DMS153 treated with DMSO at 0.1 percent for 48 hours (cell line): Measurements from ENCODE around the gene SCIN.
"Not testable (repeated sequence)": the region's sequence is repeated elsewhere in the genome, so short reads cannot be mapped to it uniquely, and the experiment has no call there.

Source experiments
- DNase-seq: peaks from one replicate; lab custom pipeline; 2025; ENCODE audit not compliant: unreplicated experiment; lab: John Stamatoyannopoulos, UW

Gene SCIN

DNA sequence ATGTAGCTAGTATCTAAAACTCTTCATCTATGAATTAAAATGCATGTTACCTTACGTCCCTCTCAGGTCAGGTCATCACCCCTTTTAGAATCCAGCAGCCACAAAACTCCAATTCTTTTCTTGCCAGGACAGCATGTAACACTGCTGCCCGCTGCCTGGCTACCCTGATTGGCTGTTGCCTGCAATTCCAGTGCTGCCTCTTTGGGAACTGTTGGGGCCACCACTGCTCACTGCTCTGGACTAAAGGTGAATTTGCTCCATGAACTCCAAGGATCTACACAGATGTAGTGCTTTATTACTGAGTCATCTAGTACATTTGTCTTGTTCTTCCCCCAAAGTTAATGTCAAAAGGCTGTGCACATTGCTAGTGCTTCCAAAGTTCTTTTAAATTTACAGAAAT lies 40.4 kb downstream of the SCIN start:
- DNase-seq: no peak

DNA sequence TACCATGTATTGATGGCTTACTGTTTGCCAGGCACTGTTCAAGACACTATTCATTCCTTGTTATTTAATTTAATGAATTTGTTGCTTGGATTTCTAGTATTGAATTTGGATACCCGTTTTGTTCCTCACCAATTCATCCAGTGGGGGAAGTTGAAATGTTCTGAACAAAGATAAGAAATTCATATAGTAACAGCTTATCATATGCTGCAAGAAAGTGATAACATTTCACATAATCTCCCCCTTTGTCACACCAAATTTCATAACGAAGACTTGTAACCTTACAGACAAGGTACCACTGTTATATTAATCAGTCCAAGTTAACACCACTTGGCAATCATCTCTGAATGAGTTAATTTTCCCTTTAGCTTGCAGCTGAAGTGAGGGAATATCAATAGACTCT lies 42.1 kb downstream of the SCIN start:
- no peak for DNase-seq

DNA sequence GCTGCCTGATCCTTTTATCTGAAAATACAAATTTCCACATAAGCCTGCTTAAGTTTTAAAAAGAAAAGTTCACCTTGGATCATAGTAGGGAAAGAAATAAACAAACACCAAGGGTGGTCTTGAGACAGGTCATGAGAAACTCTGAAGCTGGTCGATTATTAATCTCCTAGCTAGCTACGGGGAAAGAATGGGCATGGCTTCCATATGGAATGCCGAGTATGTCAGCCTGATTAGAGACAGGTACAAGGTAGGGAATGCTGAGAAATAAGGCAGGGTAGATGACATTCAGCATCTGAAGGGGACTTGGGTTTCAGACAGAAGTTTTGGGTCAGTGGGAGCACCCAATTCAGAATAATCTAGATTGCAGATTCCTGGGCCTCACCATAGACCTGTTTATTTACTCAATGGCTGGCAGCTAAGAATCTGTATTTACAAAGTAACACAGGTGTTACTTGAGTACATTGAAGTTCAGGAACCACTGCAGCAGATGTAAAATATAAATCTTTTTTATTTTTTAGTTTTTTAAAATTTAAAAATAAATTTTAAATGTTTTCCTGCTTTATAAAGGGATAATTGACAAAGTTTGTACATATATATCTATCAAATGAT lies 49.0 kb downstream of the SCIN start:
- DNase-seq: no peak

DNA sequence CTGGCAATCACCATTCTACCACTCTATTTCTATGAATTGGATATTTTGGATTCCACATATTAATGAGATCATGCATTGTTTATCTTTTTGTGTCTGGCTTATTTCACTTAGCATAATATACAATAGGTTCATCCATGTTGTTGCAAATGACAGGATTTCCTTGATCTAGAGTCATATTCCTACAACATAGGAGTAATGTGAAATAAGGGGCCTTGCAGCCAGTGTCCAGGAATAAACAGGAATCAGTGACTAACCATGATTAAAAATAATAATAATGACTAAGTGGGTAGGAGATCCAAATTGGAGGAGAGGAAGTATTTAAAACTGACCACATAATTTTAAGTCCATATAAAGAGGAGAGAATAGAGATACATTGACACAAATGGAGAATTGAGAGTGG lies 49.9 kb downstream of the SCIN start:
- DNase-seq: no peak

DNA sequence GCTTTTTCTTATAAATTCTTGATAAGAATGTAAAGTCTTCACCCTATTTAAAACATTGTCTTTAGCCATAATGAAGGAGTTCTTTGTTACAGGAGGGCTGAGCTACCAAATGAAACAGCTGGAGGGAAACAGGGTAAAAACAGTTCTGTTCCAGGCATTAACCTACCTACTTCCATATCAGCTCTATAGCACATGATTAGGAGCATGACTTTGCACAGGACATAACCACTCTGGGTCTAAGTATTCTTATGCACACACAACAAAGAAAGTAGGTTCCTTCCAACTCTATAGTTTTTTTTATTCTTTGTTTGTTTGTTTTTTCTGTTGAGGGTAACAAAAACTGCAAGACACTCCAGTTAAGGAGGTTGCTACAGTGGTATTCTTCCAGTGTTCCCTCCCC lies 52.7 kb downstream of the SCIN start:
- DNase-seq: no peak

DNA sequence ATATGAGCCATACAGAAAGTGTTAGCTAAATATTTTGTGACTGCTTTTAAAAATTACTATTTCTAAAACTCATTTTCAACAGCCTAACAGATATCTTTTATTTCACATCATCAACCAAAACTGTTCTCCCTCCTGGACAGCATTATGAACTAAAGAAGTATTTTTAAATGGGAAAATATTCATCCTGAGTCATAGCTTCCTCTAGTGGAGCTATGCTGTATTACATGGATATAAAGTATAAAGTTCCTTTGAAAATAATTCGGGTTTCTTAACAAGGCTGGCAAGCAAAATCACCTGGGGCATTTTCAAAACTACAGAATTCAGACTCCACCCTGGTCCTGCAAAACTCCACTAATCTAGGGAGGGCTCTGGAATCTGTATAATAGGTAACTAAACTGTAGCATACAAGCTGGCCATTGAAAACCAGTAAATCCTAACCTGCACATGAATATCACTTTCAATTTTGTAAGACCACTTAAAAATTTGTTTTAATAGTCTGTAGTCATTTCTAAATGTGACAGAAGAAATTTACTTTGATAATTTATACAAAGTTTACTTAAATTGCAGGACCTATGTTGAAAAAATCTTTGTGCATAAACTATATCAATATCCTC lies 53.5 kb downstream of the SCIN start:
- peak; percentile 72 for DNase-seq

DNA sequence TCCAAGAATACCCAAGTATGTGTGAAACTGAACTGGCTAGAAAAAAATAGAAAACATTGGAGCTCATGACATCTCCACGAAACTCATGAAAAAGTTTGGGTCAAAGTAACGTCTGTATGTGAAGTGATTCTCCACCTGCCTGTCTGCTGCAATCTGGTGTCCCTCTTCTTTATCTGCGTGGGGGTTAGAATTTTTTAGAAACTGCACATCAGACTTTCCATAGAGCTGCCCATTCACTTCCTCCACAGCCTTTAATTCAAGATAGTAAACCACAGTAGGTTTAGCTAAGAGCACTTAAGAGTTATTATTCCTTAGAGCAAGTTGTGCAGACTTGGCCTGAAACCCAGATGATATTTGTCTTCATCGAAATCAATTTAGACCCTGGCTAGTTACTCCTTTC lies 55.3 kb downstream of the SCIN start:
- no peak for DNase-seq

DNA sequence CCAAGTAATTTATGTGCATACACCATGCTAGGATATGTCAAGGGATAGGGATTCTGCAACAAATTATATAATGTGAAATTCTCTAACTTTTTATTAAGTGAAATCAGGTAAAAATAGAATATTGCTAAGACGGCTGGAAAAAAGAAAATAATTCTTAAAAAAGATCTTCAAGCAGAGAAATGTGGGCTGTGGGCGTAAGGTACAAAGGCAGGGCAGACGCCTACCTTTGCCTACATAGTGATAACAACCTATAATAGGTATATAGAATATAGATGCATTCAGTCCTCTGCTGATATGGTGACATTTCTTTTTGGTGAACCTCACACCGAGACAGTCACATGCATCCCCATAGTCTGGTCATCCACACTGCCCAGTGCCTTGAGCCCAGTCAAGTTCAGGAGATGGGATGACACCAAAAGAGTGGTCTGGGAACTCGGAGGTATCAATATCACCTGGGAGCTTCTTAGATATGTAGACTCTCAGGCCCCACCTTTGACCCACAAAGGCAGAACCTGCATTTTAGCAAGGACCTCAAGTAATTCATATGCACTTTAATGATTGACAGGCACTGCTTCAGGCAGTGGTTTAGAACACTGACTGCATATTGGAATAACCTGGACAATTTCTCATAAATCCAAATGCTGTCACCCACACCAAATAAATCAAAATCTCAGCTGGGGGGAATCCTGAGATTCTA lies 59.4 kb downstream of the SCIN start:
- DNase-seq: no peak

DNA sequence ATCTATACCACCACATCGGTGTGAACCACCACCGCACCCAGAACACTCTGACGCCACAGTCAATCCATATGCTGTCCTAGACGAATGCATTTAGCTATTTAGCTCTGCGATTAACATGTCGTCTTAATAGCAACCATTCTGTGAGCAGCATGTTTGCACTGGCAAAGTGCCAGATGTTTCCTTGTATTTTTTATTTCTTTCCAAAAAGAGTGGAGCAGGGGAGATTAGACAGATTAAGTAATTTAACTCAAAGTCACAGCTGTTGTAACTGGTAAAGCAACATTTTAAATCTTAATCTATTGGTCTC lies 59.9 kb downstream of the SCIN start:
- peak; percentile 19 for DNase-seq

DNA sequence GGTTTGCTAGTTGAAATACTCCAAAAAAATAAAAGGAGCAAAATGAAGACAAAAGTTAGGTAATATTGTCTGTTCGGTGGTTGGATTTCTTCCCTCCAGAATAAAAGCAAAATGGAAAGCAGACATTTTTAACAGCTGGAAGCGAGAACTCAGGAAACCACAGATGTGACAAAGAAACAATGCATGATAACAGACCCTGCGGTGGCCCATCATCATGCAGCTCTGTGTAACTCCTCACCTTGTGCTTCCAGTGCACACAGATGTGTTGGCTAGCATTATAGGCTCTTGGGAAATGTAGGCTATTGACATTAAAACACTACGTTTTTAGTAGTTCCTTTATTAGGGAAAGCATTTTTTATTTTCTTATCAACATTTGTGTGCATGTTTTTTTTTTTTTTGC lies 63.1 kb downstream of the SCIN start:
- no peak for DNase-seq

DNA sequence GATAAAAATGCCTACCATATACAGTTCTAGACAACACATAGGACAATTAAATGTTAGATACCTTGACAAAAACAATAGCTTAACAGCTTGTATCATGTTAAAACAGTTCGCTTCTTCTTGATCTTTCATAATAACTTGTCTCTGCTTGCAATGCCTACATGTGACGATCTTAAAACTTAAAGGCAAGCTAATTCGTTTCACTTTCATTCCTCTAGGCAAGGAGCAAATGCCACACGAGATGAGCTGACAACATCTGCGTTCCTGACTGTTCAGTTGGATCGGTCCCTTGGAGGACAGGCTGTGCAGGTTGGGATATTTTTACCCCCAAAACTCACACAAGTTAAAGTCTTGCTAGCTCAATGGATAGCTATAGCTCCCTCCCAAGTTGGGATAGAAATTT lies 65.3 kb downstream of the SCIN start:
- DNase-seq: no peak

DNA sequence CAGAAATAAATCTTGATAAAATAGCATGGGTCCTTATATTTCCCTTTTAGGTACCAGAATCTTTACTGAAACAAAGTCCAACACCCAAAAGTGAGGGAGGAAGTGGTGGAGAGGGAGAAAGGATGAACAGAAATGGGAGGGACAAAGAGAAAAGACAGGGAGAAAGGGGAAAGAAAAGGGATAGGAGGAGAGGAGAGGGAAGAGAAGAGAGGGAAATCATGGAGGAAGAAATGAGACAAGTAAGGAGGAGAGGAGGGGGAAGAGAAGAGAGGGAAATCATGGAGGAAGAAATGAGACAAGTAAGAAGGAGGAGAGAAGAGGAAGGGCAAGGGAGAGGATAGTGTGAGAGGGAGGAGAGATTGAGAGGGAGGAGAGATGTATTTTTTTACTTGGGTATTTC lies 66.8 kb downstream of the SCIN start:
- no peak for DNase-seq

DNA sequence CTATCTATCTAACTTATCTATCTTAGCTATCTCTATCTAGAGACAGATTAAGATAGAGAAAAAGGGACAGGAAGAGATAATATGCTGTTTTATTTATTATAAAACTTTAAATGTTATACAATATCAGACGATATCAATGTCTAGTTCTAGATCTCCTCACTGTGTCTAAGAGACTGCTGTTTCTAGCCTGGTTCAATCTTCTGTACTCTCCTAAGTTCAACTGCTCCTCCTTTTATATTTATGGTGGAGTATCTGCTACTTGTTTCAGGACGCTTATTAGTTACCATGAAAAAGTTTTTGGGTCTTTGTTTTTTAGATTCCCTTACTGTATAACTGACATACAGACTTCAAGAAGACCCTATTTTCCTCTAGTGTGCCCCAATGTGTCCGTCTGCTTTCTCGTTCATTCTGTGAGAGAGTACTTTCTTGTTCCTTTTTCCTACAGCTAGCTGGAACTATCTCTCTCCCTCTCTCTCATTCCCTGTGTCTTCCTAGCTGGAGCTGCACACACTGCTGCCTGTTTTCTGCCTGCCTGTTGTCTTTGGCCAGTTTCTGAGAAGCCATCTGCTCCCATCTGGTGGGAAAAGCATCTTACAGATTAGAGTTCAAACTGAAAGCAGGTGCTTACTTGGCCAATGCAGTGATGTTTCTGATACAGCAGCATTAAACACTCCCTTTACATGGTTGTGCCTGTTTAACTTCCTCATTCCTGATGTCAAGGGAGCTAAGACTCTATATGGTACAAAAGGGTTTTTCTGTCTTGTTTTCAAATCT lies 67.5 kb downstream of the SCIN start:
- DNase-seq: no peak

DNA sequence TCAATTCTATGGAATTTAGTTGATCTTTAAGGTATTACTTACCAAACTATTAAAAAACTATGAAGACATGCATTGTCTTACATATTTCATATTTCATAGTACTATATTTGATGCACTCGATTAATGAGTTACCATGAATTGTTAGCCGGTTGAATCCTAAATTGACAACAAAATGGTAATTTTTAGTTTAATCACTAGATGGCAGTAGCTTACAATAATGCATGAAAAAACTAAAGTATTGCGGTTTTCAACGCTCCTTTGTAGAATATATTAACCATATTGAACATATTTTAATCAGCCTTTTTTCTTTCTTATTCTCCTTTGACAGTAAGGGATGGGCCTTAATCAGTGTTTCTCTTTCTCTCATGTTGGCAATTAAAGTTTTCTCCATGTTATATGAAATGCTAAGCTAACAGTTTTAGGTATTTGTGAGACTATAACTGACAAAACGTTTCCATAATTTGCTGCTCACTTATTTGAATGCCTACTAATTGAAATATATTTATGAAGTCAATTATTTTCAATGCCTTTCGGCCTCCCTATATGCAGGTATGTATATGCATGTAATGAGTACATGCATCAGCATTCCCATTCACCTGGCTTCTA lies 68.4 kb downstream of the SCIN start:
- peak; percentile 37 for DNase-seq

DNA sequence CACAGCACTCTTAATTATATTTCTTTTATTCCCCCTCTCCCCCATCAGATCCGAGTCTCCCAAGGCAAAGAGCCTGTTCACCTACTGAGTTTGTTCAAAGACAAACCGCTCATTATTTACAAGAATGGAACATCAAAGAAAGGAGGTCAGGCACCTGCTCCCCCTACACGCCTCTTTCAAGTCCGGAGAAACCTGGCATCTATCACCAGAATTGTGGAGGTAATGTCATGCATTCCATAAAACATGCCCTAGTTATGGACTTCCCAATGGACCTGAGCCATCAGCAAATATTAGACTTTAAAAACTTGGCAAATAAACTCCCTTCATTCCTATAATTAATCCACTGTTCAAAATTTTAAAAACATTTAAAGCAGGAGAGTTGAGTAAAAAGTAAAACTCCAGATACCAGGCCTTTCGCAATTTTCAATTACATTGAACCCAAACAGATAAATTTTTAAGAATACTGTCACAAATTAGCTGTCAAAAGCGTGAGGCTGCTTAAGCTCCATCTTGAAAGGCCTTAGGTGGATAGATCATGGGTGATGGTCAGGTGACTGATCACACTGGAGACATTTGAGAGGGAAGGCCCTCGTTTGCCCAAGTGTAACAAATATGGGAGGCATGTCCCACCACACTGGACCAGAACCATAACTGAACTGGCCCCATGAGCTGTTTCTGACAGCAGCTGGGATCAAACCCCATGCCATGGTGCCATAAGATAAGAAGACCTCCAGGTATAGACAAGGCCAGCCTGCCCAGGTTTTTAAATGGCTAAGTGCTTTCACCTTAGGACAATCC lies 70.0 kb downstream of the SCIN start:
- DNase-seq: no peak

DNA sequence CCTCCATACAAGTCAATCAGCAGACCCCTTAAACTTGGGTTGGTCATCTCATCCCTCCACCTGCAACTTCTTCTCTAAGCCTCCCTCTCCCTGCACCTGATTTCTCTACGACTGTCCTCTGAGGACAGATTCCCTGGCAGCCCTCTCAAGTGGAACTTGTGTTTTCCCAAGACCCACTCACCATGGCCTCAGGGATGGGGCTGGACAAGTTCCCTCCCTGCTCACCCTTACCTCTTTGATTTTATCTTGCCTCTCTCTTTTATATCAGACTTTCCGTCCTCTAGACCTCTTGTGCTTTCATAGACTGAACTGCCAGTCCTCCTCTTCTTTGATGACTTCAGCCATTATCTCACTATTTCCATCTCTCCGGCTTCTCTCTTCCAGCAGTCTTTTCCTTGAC lies 70.7 kb downstream of the SCIN start:
- DNase-seq: no peak

DNA sequence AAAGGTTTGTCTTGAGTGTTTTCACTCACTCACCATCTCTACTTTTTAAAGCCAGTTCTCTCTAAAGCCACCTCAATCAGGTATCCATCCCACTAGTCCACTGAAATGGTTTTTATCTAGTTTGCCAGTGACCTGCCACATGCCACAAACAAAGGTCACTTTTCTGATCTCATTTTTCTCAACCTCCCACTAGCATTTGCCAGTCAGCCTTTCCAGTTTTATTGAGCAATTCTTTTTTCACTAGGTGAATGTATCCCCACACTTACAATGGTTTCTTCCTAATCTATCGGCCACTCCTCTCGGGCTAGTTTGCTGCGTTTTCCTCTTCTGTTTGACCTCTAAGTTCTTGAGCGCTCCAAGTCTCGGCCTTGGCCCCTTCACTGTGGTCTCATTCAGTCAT lies 72.0 kb downstream of the SCIN start:
- no peak for DNase-seq

DNA sequence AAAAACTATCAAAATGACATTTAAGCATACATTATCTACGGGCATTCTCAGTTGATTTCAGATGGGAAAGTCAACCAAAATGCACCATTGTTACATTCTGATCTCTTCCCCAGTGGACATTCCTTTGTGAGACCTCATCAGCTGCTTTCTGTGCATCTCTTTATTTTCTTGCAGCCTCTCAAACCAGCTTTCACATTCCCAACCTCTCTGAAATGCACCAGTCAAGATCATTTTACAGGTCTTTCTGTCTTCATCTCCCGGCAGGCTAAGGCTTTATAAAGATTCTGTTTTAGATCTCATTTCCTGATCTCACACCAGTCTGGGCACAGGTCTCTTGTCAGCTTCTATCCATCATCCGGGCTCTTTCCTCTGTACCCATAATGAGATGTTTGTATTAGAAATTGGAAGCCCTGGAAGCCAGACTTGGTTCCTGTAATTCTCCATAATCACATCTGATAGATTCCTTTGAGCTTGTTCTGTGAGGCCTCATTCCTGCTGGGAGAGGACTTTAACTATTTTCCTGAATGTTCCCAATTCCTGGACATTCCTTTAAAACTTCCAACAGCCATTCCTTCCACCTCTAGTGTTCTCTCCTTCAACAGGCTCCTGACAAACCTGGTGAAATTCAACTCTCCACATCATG lies 72.6 kb downstream of the SCIN start:
- no peak for DNase-seq

DNA sequence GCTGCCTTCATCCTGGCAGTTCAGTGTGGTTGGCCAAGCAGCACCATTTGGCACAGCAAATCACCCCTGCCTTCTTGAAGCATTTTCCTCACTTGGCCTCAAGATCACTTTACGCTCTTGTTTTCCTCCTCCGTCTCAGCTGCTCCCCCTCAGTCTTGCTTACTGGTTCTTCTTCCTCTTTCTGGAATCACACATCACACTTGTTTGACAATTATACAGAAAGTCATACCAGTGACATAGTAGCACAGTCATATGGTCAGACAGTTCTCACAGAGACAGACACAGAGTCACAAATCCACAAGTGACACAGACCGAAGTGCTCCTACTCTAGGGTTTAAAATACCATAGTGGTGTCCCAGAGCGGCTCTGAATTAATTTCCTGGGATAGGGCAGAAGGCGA lies 73.1 kb downstream of the SCIN start:
- DNase-seq: no peak

DNA sequence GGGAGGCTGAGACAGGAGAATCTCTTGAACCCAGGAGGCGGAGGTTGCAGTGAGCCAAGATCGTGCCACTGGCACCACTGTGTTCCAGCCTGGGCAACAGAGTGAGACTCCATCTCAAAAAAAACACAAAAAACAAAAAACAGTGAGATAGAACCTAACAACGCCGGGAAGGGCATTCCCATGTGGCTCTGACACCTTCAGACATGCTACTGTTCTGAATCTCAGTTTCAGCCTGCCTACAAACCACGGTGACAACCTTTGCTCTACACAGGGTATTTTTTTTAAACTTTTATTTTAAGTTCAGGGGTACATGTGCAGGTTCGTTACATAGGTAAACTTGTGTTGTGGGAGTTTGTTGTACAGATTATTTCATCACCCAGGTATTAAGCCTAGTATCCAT lies 74.7 kb downstream of the SCIN start:
- DNase-seq: not testable (repeated sequence)
